ENCODE measurements around the gene FAM72C. TPM values are rescaled to one million over a fixed set of nuclear protein-coding genes. Genes with fewer than 3 reads are reported as not detected.
A peak's percentile ranks its signal among the peaks of the same experiment; 100 is the strongest.
"Not testable (repeated sequence)": the region's sequence is repeated elsewhere in the genome, so short reads cannot be mapped to it uniquely, and the experiment has no call there.

The FAM72C gene
- total RNA-seq, result not detected in 2 replicates

DNA sequence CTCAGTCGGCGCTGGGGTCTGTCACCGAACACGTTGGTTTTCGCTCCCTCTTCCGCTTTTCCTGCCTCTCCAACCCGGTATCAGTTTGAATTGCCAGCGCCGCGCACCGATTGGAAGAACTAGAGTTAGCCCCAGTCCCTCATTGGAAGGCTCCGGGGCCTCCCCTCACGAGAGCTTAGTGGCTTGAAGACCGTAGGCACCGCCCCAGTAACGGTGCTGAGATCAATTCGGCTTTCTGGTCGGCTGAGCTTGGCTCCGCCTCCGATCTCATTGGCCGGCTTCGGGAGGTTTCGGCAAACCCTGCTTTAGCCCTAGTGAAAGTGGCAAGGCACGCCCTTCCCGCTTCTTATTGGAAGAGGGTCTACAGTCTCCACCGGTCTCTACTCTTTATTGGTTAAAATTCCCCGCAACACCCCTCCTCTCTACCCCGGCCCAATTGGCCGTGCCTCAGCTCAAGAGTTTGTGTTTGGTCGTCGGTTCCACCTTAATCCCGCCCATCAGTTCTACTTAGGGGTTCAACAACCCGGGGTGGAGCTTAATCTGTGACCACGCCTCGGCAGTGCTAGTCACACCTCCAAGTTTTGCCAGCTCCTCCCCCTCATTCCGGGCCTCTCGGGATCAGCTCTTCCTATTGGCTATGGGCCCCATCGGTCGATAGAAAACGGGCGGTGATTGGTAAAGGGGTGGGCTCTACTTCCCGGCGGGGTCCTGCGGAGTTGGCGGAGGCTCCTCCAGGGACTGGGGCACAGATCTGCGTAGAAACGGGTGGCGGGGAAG lies at the start of gene FAM72C:
TSS of gene FAM72C (minus strand) at position 63 of the 777 bp plus-strand sequence. CDS start 845 bp downstream, outside the sequence.
- not testable (repeated sequence) for DNase-seq (ENCODE audit: low read depth); H3K36me3 ChIP-seq (ENCODE audit: control insufficient read depth, insufficient read depth, low read length); H3K27me3 ChIP-seq (ENCODE audit: control insufficient read depth, insufficient read depth, low read length); FAIRE-seq; H3K4me3 ChIP-seq (ENCODE audit: low read depth, low read length)

- not testable (repeated sequence) for H3K36me3 ChIP-seq (ENCODE audit: control insufficient read depth, insufficient read depth, low read length); FAIRE-seq; H3K4me3 ChIP-seq (ENCODE audit: low read depth, low read length); H3K27me3 ChIP-seq (ENCODE audit: control insufficient read depth, insufficient read depth, low read length); DNase-seq (ENCODE audit: low read depth)
Observed at GRCh38 chr1:144020001-144020738, 48.4 kb upstream of the FAM72C start.

DNA sequence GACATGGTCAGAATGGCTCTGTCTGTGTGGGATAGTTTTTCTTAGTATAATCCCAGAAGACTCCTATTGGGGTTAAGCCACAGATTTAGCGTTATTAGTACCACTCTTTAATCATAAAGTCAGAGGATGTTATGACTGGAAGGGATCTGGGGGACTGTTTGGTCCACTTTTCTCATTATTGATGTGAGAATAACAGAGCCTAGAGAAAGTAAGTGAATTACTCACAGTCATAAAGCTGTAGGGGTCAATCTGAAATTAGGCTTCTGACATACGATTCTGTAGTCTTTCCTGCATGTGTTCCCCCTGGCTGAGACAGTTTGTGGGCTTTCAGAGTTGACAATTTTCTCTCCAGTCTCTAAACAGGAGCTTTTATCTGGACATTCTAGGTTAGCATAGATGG lies 47.3 kb upstream of the FAM72C start:
- H3K4me3 ChIP-seq (ENCODE audit: low read depth, low read length); DNase-seq (ENCODE audit: low read depth); FAIRE-seq: not testable (repeated sequence)

DNA sequence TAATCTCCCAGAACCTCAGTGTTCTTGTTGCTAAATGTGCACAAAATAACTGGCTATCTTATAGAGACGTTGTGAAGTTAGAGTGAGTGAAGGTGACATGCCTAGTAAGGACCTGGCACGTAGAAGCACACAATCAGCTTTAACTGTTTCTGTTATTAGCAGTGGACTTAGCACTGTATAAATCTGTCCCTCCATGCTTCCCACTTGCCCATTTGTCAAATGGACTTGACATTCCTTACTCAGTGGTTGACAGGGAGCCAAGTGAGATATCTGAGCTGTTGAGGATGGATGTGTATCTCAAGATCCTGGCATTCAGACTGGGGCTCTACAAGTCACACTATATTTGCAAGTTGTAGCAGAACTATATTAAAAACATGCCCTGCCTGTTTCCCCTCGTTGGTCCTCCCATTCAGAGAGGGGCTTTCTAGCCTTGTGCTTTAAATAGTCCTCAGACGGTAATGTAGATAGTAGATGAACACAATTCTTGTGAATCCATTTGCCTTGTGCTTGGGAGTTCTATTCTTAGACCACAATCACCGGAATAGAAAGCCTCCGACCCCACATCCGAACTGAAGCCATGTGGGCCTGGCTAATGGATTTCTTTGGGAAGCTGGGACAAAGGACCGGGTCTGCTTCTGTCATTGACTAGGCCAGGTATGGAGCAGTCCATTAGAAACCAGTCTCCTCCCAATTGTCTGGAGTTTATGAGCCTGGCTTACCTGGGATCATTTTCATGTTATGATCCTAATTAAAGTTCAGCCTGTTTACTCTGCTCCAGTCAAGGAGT lies 43.6 kb upstream of the FAM72C start:
- H3K27me3 ChIP-seq (ENCODE audit: control insufficient read depth, insufficient read depth, low read length); FAIRE-seq: not testable (repeated sequence)

More for the DNA sequence above, 47.3 kb upstream of the FAM72C start:
- not testable (repeated sequence) for H3K36me3 ChIP-seq (ENCODE audit: control insufficient read depth, insufficient read depth, low read length); H3K27me3 ChIP-seq (ENCODE audit: control insufficient read depth, insufficient read depth, low read length)

GRCh38 chr1:144014528-144014927 lies 42.7 kb upstream of the FAM72C start:
- DNase-seq (ENCODE audit: low read depth); H3K27me3 ChIP-seq (ENCODE audit: control insufficient read depth, insufficient read depth, low read length); H3K36me3 ChIP-seq (ENCODE audit: control insufficient read depth, insufficient read depth, low read length); H3K4me3 ChIP-seq (ENCODE audit: low read depth, low read length); FAIRE-seq: not testable (repeated sequence)

More for the DNA sequence above, 43.6 kb upstream of the FAM72C start:
- H3K36me3 ChIP-seq (ENCODE audit: control insufficient read depth, insufficient read depth, low read length); DNase-seq (ENCODE audit: low read depth); H3K4me3 ChIP-seq (ENCODE audit: low read depth, low read length): not testable (repeated sequence)

- DNase-seq (ENCODE audit: low read depth); H3K36me3 ChIP-seq (ENCODE audit: control insufficient read depth, insufficient read depth, low read length); H3K4me3 ChIP-seq (ENCODE audit: low read depth, low read length); H3K27me3 ChIP-seq (ENCODE audit: control insufficient read depth, insufficient read depth, low read length); FAIRE-seq: not testable (repeated sequence)
Observed at GRCh38 chr1:144014121-144014520, 42.3 kb upstream of the FAM72C start.

DNA sequence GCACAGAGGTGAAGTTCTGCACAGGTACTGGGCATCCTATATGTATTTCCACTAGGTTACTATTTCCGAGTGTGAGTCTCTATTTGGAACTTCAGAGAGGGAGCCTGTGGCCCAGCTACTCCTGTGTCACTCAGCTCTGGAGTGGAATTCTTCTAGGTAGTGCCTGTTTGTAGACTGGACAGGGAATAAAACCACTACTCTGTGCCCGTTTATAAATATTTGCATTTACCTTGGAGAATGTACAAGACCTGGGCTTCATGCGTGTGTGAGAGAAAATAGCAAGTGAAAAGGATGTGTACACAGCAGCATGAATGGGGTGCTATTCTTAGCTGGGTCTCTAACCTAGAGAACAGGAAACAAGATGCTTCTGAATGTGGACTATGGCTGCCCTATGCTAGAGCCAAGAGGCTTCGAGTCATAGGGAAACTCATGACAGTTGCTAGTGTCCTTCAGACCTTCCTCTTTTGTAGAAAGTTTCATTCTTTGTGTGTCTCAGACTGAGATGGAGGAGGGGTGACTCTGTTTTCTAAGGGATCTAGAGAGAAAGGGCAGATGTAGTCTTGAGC lies 40.5 kb upstream of the FAM72C start:
- not testable (repeated sequence) for FAIRE-seq; DNase-seq (ENCODE audit: low read depth); H3K4me3 ChIP-seq (ENCODE audit: low read depth, low read length); H3K36me3 ChIP-seq (ENCODE audit: control insufficient read depth, insufficient read depth, low read length); H3K27me3 ChIP-seq (ENCODE audit: control insufficient read depth, insufficient read depth, low read length)

DNA sequence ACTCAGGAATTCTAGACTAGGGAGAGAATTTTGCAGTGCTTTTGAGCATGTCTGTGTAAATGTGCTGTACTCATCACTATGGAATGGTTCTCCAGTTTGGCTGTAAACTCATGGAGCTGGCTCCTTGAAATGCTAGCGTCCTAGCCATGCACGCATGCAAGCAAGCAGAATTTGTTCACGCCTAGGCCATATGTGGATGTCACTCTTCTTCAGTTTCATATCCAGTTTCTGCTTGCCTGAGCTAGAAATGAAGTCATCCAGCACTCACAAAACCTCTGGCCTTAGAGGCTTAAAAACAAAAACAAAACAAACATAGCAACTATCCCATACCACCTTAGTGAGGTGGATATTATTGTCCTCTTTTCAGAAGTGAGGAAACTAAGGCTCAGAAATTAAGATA lies 37.6 kb upstream of the FAM72C start:
- not testable (repeated sequence) for H3K27me3 ChIP-seq (ENCODE audit: control insufficient read depth, insufficient read depth, low read length); FAIRE-seq; DNase-seq (ENCODE audit: low read depth); H3K36me3 ChIP-seq (ENCODE audit: control insufficient read depth, insufficient read depth, low read length); H3K4me3 ChIP-seq (ENCODE audit: low read depth, low read length)

DNA sequence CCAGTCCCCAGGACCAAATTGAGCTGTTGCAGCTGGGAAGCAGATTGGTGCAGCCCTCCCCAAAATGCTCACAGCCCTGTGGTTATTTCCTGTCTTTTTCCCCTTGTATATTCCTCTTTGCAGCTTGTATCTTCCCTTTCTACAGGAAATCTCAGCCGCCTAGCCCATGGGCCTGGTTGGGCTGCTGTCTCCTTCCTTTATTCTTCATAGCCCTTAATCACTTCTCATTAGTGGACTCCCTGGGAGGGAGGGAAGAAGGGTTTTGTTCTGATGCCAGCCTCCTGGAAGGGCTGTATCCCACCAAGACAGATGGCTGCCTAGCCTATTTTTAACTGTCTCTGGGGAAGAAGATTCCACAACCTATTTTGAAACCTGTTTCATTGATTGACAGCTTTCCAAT lies 32.5 kb upstream of the FAM72C start:
- H3K4me3 ChIP-seq (ENCODE audit: low read depth, low read length); DNase-seq (ENCODE audit: low read depth); H3K27me3 ChIP-seq (ENCODE audit: control insufficient read depth, insufficient read depth, low read length); H3K36me3 ChIP-seq (ENCODE audit: control insufficient read depth, insufficient read depth, low read length); FAIRE-seq: not testable (repeated sequence)

DNA sequence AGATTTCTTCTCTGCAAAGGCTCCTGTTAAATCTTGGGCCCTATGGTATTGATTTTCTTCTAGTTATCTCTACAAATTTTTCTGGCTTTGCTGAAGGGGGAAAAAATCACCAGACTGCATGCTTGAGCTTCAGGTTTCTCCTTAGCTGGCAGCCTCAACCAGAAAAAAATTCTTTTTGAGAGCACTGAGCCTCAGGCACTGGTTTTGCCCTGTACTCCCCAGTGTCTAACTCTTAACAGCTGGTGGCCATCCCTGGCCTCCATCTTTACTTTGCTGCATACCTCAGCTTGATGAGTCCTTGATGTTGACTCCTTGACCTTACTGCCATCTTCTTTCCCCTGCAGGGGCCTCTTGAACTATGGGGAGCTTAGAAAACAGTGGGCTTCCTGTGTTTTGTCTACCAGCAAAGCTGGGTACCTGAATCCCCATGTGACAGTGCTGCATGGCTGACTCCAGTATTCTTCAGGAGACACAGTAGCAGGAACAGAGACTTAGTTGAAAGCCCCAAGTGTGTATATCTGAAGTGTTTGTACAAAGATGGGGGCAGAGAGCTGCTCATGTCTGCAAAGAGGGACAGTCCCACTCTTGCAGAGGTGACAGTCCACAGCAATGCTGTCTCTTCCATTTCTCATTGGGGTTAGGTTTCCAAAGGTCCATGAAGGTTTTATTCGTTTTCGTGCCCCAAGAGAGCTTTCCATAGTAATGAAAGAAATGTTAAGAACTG lies 31.7 kb upstream of the FAM72C start:
- H3K4me3 ChIP-seq (ENCODE audit: low read depth, low read length); DNase-seq (ENCODE audit: low read depth); H3K36me3 ChIP-seq (ENCODE audit: control insufficient read depth, insufficient read depth, low read length); H3K27me3 ChIP-seq (ENCODE audit: control insufficient read depth, insufficient read depth, low read length); FAIRE-seq: not testable (repeated sequence)

- H3K4me3 ChIP-seq (ENCODE audit: low read depth, low read length); H3K36me3 ChIP-seq (ENCODE audit: control insufficient read depth, insufficient read depth, low read length); H3K27me3 ChIP-seq (ENCODE audit: control insufficient read depth, insufficient read depth, low read length); FAIRE-seq: not testable (repeated sequence)
- DNase-seq (ENCODE audit: low read depth), result peak; percentile 13
Observed at GRCh38 chr1:144002141-144002881, 30.5 kb upstream of the FAM72C start.

- not testable (repeated sequence) for FAIRE-seq; H3K27me3 ChIP-seq (ENCODE audit: control insufficient read depth, insufficient read depth, low read length); H3K4me3 ChIP-seq (ENCODE audit: low read depth, low read length); DNase-seq (ENCODE audit: low read depth); H3K36me3 ChIP-seq (ENCODE audit: control insufficient read depth, insufficient read depth, low read length)
Observed at GRCh38 chr1:144001077-144001476, 29.3 kb upstream of the FAM72C start.

GRCh38 chr1:143996020-143996419 lies 24.2 kb upstream of the FAM72C start:
- FAIRE-seq; DNase-seq (ENCODE audit: low read depth); H3K4me3 ChIP-seq (ENCODE audit: low read depth, low read length); H3K36me3 ChIP-seq (ENCODE audit: control insufficient read depth, insufficient read depth, low read length); H3K27me3 ChIP-seq (ENCODE audit: control insufficient read depth, insufficient read depth, low read length): not testable (repeated sequence)
